GM13977 (cell line): Measurements from ENCODE around the gene CTBP2.

Experiments used
- DNase-seq: peaks from one replicate; pipeline ENCODE4 v3.0.0; 2012; ENCODE audit warnings: low spot score
- CTCF ChIP-seq: IDR thresholded peaks from 2 replicates; pipeline ENCODE4 v1.5.1; 2012; ENCODE audit warnings: mild to moderate bottlenecking, control low read depth; ENCODE audit not compliant: insufficient read depth; ENCODE audit errors: extremely low read depth, missing control alignments
- in situ Hi-C: fragments of 300-500 bp; cut with MboI; formaldehyde crosslinking; loops from one replicate; pipeline ENCODE4 v1.12.0; 2022; ENCODE audit warnings: low sequenced_read_pairs, low pct_unique_long_range_greater_than_20kb, mixed read lengths, inconsistent platforms; ENCODE audit not compliant: unreplicated experiment

The CTBP2 gene

DNA sequence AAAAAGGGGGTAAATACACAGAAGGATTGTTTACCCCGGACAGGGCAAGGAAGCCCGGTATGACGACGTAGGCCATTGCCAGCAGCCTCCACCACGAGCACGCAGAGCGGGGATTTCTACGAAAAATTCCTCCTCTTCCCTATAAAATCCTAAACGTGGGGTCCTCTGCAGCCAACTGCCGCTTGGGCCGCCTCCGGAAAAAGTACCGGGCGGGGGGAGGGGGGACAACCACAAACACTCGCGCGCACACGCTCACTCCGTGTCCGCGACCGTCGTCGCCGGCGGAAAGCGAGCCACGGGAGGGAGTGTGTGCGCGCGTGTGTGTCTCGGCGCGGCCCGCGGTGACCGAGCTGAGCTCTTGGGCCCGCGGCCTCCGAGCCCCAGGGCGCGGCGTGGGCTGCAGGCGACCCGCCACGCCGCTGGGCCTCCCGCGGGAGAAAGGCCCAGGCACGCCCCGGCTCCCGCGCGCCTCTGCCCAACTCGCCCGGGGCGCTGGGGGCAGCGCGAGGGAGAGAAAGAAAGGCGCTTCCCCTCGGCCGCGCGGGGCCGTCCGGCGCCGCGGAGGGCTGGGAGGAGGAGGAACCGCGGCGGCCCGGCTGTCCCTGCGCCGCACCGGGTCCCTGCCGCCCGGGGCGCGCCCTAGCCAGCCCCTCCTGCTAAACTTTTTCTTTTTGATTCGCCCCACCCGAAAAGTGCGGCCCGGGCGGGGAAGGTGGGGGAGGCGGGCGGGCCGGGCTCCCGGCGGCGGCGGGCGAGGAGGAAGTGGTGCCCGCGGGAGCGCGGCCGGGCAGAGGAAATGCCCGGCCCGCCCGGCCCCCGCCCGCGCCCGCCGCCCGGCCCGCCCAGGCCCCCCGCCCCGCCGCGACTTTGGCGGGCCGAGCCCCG, 1.5 kb downstream of the CTBP2 start:
- no peak for TF ChIP-seq CTCF
- in situ Hi-C loops: no loop called here
- peak; percentile 74 for DNase-seq

DNA sequence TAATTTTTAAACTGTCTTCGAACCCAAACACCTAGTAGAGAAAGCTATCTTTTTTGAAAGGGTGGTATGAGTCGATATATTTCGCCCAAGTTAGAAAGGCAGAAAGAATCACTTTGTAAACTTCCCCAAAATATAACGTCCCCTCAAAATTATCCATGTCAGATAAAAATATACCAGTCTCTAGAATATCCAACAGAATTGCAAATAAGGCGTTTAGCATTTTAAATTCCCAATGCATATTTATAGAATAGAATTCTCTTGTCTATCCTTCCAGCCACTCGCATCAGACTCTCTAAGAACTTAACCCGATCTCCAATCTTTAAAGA, 2.1 kb downstream of the CTBP2 start:
- in situ Hi-C loops: no loop called here

GRCh38 chr10:125157505-125157904, 2.9 kb downstream of the CTBP2 start:
- in situ Hi-C loops: no loop called here
- DNase-seq: no peak
- no peak for TF ChIP-seq CTCF

More for the DNA sequence above, 2.1 kb downstream of the CTBP2 start:
- no peak for DNase-seq
- no peak for TF ChIP-seq CTCF

DNA sequence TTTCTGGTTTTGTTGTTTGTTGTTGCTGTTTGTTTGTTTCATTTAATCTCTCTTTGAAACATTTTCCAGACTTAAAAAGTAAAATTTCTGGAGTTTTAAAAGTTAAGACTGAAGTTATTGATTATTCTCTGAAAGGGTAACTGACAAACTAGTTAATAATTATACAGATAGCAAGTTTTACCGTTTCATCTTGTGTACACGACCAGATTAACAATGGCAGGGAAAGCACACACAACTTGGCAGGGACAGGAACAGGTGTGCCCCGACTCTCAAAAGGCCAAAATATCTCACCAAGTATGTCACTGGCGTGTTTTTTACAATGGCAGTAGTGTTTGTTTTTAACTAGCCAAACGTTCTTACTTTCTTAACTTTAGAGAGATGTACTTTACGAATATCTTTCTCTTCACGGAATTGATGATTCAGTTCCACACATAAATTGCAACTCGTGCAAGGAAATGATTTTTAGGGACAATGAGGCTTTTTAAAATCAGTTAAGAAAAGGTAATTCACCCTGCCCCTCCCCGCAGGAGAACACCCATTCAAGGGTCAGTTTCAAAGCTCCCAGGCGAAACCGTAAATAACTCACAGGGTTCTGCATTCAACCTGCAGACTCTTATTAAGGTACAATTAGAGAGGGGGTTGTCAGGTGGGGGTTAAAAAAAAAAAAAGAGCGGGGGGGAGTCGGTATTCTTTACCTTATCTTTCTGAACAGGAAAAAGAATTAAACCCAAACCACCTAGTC, 3.5 kb downstream of the CTBP2 start:
- DNase-seq: no peak
- in situ Hi-C loops: no loop called here
- TF ChIP-seq CTCF: no peak

DNA sequence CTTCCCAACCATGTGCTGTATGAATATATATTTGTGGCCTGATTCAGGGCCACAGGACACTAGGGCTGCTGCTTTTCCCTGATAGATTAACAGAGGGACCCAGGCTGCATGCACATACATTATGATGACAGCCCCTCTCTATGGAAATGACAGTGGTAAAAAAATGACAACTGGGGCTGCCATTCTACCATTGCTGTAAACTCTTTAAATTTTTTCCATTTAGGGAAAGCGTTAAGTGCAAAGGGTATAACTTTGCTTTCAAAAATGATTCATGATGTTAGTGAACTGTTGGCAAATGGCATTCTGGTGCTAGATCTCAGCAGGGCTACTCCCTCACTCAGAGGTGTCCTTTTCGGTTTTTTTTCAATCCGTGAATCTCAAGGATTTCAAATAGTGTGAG, 4.2 kb downstream of the CTBP2 start:
- no peak for DNase-seq
- in situ Hi-C loops: no loop called here
- TF ChIP-seq CTCF: no peak

- DNase-seq: no peak
- TF ChIP-seq CTCF: no peak
- in situ Hi-C loops: no loop called here
Observed at GRCh38 chr10:125155101-125155500, 5.3 kb downstream of the CTBP2 start.
